ENCODE measurements around the gene SLC27A3. TPM values are rescaled to one million over a fixed set of nuclear protein-coding genes. Genes with fewer than 3 reads are reported as not detected.
A peak's percentile ranks its signal among the peaks of the same experiment; 100 is the strongest.

The SLC27A3 gene
- total and polyA plus RNA-seq, 11 donors: 7.9 to 37.1 (median 11.0) TPM

DNA sequence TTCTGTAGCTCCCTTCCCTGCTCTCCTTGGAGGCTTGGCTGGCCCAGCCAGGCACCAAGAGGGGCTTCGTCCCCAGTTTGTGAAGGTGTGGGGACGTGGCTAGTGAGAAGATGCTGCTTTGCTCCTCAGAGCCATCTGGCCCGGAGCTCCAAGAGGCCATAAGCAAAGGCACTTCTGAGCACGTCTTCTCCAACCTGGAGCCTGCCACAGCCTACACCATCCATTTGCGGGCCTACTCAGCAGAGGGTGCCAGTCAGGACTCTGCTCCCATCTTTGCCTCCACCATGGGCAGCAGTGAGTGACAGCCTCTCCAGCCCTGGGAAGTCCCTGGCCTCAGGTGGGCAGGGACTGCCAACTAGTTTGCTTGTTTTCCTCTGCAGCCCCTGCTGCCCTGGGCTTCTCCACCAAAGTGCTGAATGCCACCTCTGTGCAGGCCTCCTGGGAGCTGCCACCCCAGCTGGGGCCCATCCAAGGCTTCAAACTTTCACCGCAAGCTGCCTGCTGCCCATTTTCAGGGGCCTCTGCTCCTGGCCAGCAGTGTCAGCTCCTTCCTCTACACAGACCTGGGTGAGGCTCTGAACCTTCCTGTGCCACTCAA lies 25.9 kb downstream of the SLC27A3 start:
- 90 to 96% (median 93%) methylated on average over 6 of the region's 6 CpGs for WGBS, 4 donors
- H3K9me3 ChIP-seq: no peaks in the 10 kb centered on the region
- H3K27me3 ChIP-seq: no peaks in the 10 kb centered on the region
- H3K27ac ChIP-seq: no peak overlapping the region
- DNase-seq (no peak), ATAC-seq (no peak)
- H3K4me3 ChIP-seq: no peak overlapping the region
- peaks cover 0 to 6% (median 0%) of the 10 kb centered on the region in 9 donors for H3K36me3 ChIP-seq
- intact Hi-C loops (cut with DNase I): no loop called here
- TF ChIP-seq, protein P1, sequence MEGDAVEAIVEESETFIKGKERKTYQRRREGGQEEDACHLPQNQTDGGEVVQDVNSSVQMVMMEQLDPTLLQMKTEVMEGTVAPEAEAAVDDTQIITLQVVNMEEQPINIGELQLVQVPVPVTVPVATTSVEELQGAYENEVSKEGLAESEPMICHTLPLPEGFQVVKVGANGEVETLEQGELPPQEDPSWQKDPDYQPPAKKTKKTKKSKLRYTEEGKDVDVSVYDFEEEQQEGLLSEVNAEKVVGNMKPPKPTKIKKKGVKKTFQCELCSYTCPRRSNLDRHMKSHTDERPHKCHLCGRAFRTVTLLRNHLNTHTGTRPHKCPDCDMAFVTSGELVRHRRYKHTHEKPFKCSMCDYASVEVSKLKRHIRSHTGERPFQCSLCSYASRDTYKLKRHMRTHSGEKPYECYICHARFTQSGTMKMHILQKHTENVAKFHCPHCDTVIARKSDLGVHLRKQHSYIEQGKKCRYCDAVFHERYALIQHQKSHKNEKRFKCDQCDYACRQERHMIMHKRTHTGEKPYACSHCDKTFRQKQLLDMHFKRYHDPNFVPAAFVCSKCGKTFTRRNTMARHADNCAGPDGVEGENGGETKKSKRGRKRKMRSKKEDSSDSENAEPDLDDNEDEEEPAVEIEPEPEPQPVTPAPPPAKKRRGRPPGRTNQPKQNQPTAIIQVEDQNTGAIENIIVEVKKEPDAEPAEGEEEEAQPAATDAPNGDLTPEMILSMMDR (IDR thresholded peaks at IDR 0.05): no peak
- no peak for TF ChIP-seq POLR2A (IDR thresholded peaks at IDR 0.05)
- H3K4me1 ChIP-seq: peaks cover 0 to 44% (median 20%) of the 10 kb centered on the region in 12 donors

GRCh38 chr1:153801786-153802697 lies 26.8 kb downstream of the SLC27A3 start:
- no peak overlapping the region for H3K27ac ChIP-seq
- H3K9me3 ChIP-seq: no peaks in the 10 kb centered on the region
- no peak for TF ChIP-seq POLR2A (IDR thresholded peaks at IDR 0.05)
- TF ChIP-seq, protein P1 (IDR thresholded peaks at IDR 0.05): no peak
- peaks cover 0 to 45% (median 20%) of the 10 kb centered on the region in 12 donors for H3K4me1 ChIP-seq
- no peak overlapping the region for H3K4me3 ChIP-seq
- H3K27me3 ChIP-seq: no peaks in the 10 kb centered on the region
- WGBS, 4 donors: 86 to 96% (median 95%) methylated on average over 6 to 7 of the region's 7 CpGs
- peaks cover 0 to 11% (median 2%) of the 10 kb centered on the region in 9 donors for H3K36me3 ChIP-seq
- intact Hi-C loops (cut with DNase I): no loop called here
- DNase-seq: no peak
- no peak for ATAC-seq

DNA sequence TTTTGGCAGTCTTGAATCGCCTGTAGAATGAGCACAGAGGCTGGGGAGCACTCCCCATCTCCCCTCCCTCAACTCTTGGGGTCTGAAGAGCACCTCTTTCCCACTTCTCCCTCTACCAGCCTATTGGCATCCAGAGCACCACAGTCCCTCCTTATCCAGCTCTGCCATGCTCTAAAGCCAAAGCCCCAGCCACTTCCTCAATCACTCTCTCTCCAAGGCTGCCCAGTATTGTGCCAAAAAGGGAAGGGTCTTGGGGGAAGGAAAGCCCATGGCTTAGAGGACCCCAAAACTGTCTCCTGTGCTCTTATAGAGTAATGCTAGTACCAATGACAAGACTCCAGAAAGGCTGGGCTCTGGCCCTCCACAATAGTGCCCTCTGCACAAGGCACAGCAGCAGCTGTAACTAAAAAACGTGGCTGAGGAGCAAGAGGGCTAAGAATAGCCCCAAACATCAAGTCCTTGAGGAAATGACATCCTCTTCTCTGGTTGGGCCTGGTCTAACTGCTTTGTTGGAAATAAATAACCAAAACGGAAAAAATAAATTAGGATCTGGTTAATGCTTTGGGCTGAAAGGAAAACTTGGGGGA lies 28.4 kb downstream of the SLC27A3 start:
- WGBS, 4 donors: 45 to 51% (median 50%) methylated on average over 3 of the region's 3 CpGs
- intact Hi-C loops (cut with DNase I): no loop called here
- Histone ChIP-seq H3K9me3 (no peaks in the 10 kb centered on the region), H3K4me3 (no peak overlapping the region), H3K27ac (peak overlapping the region; percentile 25 to 87 (median 70)), H3K36me3 (peaks cover 0 to 26% (median 17%) of the 10 kb centered on the region in 9 donors), H3K27me3 (no peaks in the 10 kb centered on the region), H3K4me1 (peaks cover 0 to 45% (median 20%) of the 10 kb centered on the region in 12 donors)
- TF ChIP-seq, protein P1 (IDR thresholded peaks at IDR 0.05): no peak
- no peak for TF ChIP-seq POLR2A (IDR thresholded peaks at IDR 0.05)
- ATAC-seq: peak in 2 of 4 donors; percentile 32 to 38
- no peak for DNase-seq

DNA sequence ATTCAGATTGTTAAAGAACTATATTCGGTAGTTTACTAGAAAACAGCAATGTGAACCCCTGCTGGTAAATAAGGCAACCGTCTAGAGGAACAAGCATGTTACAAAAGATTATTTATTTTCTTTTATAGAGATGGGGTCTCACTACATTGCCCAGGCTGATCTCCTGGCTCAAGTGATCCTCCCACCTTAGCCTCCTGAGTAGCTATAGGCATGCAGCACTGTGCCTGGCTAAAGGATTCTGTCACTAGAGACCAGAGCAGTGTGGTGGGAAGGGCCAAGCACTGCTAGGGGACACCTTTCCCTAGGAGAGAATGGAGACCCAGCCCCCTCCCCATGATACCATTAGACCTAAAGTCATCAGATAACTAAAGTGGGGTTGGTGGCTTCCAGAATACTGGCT lies 28.9 kb downstream of the SLC27A3 start:
- no peaks in the 10 kb centered on the region for H3K27me3 ChIP-seq
- WGBS, 4 donors: 53 to 65% (median 54%) methylated on average over 2 of the region's 2 CpGs
- peak overlapping the region in 11 of 12 donors; percentile 26 to 87 (median 72) for H3K27ac ChIP-seq
- peaks cover 0 to 32% (median 21%) of the 10 kb centered on the region in 9 donors for H3K36me3 ChIP-seq
- intact Hi-C loops (cut with DNase I): no loop called here
- H3K4me1 ChIP-seq: peaks cover 0 to 45% (median 20%) of the 10 kb centered on the region in 12 donors
- TF ChIP-seq, protein P1 (IDR thresholded peaks at IDR 0.05): no peak
- TF ChIP-seq POLR2A (IDR thresholded peaks at IDR 0.05): no peak
- DNase-seq (no peak), ATAC-seq (no peak)
- H3K4me3 ChIP-seq: no peak overlapping the region
- H3K9me3 ChIP-seq: no peaks in the 10 kb centered on the region

Data from heart left ventricle (tissue), 16 donors.